Fibroblast of skin of right quadriceps (primary cell): ENCODE results near the gene PEX10.

ENCODE experiments used
- DNase-seq: peaks from one replicate; pipeline ENCODE4 v3.0.0-alpha.2; 2013

The PEX10 gene

GRCh38 chr1:2404142-2404889, 8.0 kb downstream of the PEX10 start:
- DNase-seq, result no peak

GRCh38 chr1:2403273-2403672, 9.1 kb downstream of the PEX10 start:
- DNase-seq, result no peak

- no peak for DNase-seq
These were observed 9.9 kb downstream of the PEX10 start for GRCh38 chr1:2402420-2402819.

GRCh38 chr1:2400950-2401649, 11.3 kb downstream of the PEX10 start:
- no peak for DNase-seq

- no peak for DNase-seq
These were observed 11.8 kb downstream of the PEX10 start for GRCh38 chr1:2400576-2400909.

- no peak for DNase-seq
These were observed 12.3 kb downstream of the PEX10 start for GRCh38 chr1:2399890-2400575.

GRCh38 chr1:2398871-2399270, 13.5 kb downstream of the PEX10 start:
- DNase-seq, result no peak

GRCh38 chr1:2397007-2397679, 15.2 kb downstream of the PEX10 start:
- DNase-seq, result no peak

- no peak for DNase-seq
These were observed 15.9 kb downstream of the PEX10 start for GRCh38 chr1:2396476-2396875.

GRCh38 chr1:2396059-2396458, 16.3 kb downstream of the PEX10 start:
- DNase-seq, result no peak

GRCh38 chr1:2395245-2395644, 17.1 kb downstream of the PEX10 start:
- no peak for DNase-seq

- DNase-seq, result no peak
These were observed 17.6 kb downstream of the PEX10 start for GRCh38 chr1:2394761-2395160.

GRCh38 chr1:2394220-2394619, 18.1 kb downstream of the PEX10 start:
- no peak for DNase-seq

- DNase-seq, result no peak
These were observed 18.9 kb downstream of the PEX10 start for GRCh38 chr1:2393471-2393877.

- DNase-seq, result no peak
These were observed 19.7 kb downstream of the PEX10 start for GRCh38 chr1:2392686-2393085.

- DNase-seq, result no peak
These were observed 20.3 kb downstream of the PEX10 start for GRCh38 chr1:2391931-2392509.

GRCh38 chr1:2391041-2391930, 21.1 kb downstream of the PEX10 start, which contains the start of the genes MORN1 and RER1:
MORN1 (minus strand) TSS chr1:2391554; CDS start chr1:2391533, 21 bp downstream.
RER1 (plus strand) TSS chr1:2391841; CDS start chr1:2395791, 3,950 bp downstream.
- DNase-seq, result peak; percentile 99

GRCh38 chr1:2389644-2390043, 22.7 kb downstream of the PEX10 start:
- DNase-seq, result no peak

- DNase-seq, result no peak
These were observed 24.1 kb downstream of the PEX10 start for GRCh38 chr1:2388004-2388913.
